ENCODE measurements around the gene RINL. TPM values are rescaled to one million over a fixed set of nuclear protein-coding genes. Genes with fewer than 3 reads are reported as not detected.

The RINL gene
- total RNA-seq, 1 donor from 2014 or later: 3.3 TPM

DNA sequence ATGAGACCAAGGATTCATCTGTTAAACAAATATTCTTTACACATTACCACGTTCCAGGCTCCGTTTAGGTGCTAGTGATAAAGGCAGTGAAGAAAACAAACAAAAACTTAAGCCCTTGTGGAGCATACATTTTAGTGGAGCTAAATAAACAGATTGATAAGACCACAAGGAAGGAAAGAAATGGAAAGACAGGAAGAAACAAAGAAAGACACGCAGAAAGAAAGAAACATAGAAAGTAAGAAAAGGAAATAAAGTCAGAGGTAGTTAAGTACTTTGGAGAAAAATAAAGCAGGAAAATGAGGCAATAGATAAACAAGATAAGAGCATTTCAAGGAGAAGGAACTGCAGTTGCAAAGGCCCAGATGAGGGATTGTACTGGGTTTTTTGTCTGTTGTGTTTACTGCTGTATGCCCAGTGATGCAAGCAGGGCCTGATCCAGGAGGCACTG, 22.7 kb upstream of the RINL start:
- no peaks in the 10 kb centered on the region for H3K9me3 Mint-ChIP-seq
- peak overlapping the region; percentile 99 for H3K4me3 Mint-ChIP-seq
- no peaks in the 10 kb centered on the region for H3K27me3 Mint-ChIP-seq (ENCODE audit: low read depth)
- peaks cover 15% of the 10 kb centered on the region for H3K4me1 Mint-ChIP-seq
- H3K36me3 Mint-ChIP-seq: peaks cover 8% of the 10 kb centered on the region
- DNase-seq (ENCODE audit: low spot score in 2 of 2, unreplicated experiment in 2 of 2): no peak
- TF ChIP-seq CTCF (IDR thresholded peaks at IDR 0.05; ENCODE audit: unreplicated experiment): no peak
- H3K27ac Mint-ChIP-seq: peak overlapping the region; percentile 94

DNA sequence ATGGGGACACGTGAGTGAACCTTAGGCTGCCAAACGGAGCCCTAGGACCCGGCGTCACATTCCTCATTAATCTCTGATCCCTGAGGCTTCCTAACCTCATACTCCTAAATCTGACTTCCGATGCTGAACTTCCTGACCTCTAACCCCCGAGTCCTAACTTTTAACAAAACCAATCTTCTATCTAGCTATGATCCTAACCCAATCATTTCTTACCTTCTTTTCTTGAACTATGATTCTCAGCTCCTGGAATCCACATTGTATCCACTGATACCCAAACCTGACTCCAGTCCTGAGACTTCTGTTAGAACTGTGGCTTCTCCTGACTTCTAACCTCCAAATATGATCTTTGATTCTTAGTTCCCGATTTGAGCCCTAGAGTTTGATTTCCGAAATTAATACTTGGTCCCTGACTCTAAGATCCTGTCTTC, 22.1 kb upstream of the RINL start:
- TF ChIP-seq CTCF (IDR thresholded peaks at IDR 0.05; ENCODE audit: unreplicated experiment): no peak
- Mint-ChIP-seq H3K9me3 (no peaks in the 10 kb centered on the region), H3K27me3 (ENCODE audit: low read depth) (no peaks in the 10 kb centered on the region), H3K36me3 (peaks cover 6% of the 10 kb centered on the region), H3K4me1 (peaks cover 15% of the 10 kb centered on the region), H3K27ac (peak overlapping the region; percentile 94), H3K4me3 (peak overlapping the region; percentile 99)
- DNase-seq (ENCODE audit: low spot score in 2 of 2, unreplicated experiment in 2 of 2): no peak

- DNase-seq (ENCODE audit: low spot score in 2 of 2, unreplicated experiment in 2 of 2): peak; percentile 95 to 97
- TF ChIP-seq CTCF (IDR thresholded peaks at IDR 0.05; ENCODE audit: unreplicated experiment): no peak
- H3K9me3 Mint-ChIP-seq: no peaks in the 10 kb centered on the region
- H3K4me1 Mint-ChIP-seq: peaks cover 15% of the 10 kb centered on the region
- H3K4me3 Mint-ChIP-seq: peak within 1 kb of the TSS; percentile 99
- H3K27me3 Mint-ChIP-seq (ENCODE audit: low read depth): no peaks in the 10 kb centered on the region
- H3K36me3 Mint-ChIP-seq: peaks cover 6% of the 10 kb centered on the region
- peak within 1 kb of the TSS; percentile 100 for H3K27ac Mint-ChIP-seq
Measured at GRCh38 chr19:38899447-38900201, 21.5 kb upstream of the RINL start, which contains the start of the genes NFKBIB and SIRT2. Gene NFKBIB, plus strand, starts transcription at chr19:38899969. Its CDS starts 64 bp downstream, at chr19:38900033. Gene SIRT2, minus strand, starts transcription at chr19:38899618. Its CDS starts 97 bp downstream, at chr19:38899521.

GRCh38 chr19:38898788-38899446, 20.8 kb upstream of the RINL start:
- no peak for DNase-seq (ENCODE audit: low spot score in 2 of 2, unreplicated experiment in 2 of 2)

DNA sequence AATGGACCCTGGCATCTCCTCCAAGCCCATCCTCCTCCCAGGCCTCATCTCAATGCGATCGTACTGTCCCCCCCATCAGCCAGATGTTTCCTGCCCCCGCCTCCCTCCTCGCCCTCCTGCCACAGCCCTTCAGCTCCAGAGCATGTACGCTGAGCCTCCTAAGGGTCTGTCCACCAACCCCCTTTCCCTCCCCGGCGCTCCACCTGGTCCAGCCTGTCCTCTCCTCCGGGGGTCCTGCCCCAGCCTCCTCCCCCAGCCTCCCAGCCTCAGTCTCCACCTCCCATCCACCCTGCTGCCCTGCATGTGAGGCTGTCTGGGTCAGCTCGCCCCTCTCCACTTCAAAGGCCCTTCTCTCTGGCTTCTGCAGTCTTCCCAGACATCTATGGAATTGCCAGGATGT, 16.9 kb upstream of the RINL start:
- Mint-ChIP-seq H3K36me3 (peaks cover 2% of the 10 kb centered on the region), H3K4me1 (peaks cover 9% of the 10 kb centered on the region), H3K9me3 (no peaks in the 10 kb centered on the region), H3K27ac (no peak overlapping the region), H3K27me3 (ENCODE audit: low read depth) (no peaks in the 10 kb centered on the region), H3K4me3 (no peak overlapping the region)
- TF ChIP-seq CTCF (IDR thresholded peaks at IDR 0.05; ENCODE audit: unreplicated experiment): no peak
- no peak for DNase-seq (ENCODE audit: low spot score in 2 of 2, unreplicated experiment in 2 of 2)

More at GRCh38 chr19:38898788-38899446, 20.8 kb upstream of the RINL start:
- H3K4me3 Mint-ChIP-seq: peak overlapping the region; percentile 99
- H3K4me1 Mint-ChIP-seq: peaks cover 15% of the 10 kb centered on the region
- peaks cover 3% of the 10 kb centered on the region for H3K36me3 Mint-ChIP-seq
- no peak for TF ChIP-seq CTCF (IDR thresholded peaks at IDR 0.05; ENCODE audit: unreplicated experiment)
- no peaks in the 10 kb centered on the region for H3K9me3 Mint-ChIP-seq
- H3K27ac Mint-ChIP-seq: peak overlapping the region; percentile 100
- no peaks in the 10 kb centered on the region for H3K27me3 Mint-ChIP-seq (ENCODE audit: low read depth)

All from mesothelial cell of epicardium (in vitro differentiated cells).